ENCODE measurements around the gene HSFX3. TPM values are rescaled to one million over a fixed set of nuclear protein-coding genes. Genes with fewer than 3 reads are reported as not detected.
A peak's percentile ranks its signal among the peaks of the same experiment; 100 is the strongest.
"Not testable (repeated sequence)": the region's sequence is repeated elsewhere in the genome, so short reads cannot be mapped to it uniquely, and the experiment has no call there.

Gene HSFX3
- total RNA-seq, 2 experiments from 2014 or later = not detected

GRCh38 chrX:149504226-149504914 is 45.4 kb downstream of the HSFX3 start:
- DNase-seq (peak in 13 of 14 experiments; percentile 39 to 88 (median 60)), ATAC-seq (ENCODE audit: poor library complexity) (peak; percentile 60)
- peak overlapping the region; percentile 87 to 97 for H3K27ac ChIP-seq (ENCODE audit: low read depth in 1 of 2, low read length in 2 of 2)
- H3K9me3 ChIP-seq (ENCODE audit: control insufficient read depth in 1 of 2, insufficient read depth in 1 of 2, low read length in 2 of 2) = no peaks in the 10 kb centered on the region
- Mint-ChIP-seq H3K36me3 (ENCODE audit: low read depth) (peaks cover 5% of the 10 kb centered on the region), H3K9me3 (no peaks in the 10 kb centered on the region), H3K27me3 (no peaks in the 10 kb centered on the region), H3K4me1 (ENCODE audit: low read depth) (peaks cover 39% of the 10 kb centered on the region), H3K27ac (peak overlapping the region; percentile 95), H3K4me3 (peak overlapping the region; percentile 99)
- ChIA-PET CTCF (interaction anchor here (1.1 to 1.8 kb wide), 2 partner anchors 23 to 36 kb away, joined by 3 to 6 read pairs; no protein-coding TSS in a partner anchor), POLR2A (interaction anchor here (0.6 to 5.6 kb wide), 6 partner anchors 17 to 1601 kb away, joined by 3 to 58 read pairs (median 6); partner anchors contain the start of genes EOLA1, EOLA2 and FMR1)
- H3K4me1 ChIP-seq (ENCODE audit: insufficient read depth, low read length) = peaks cover 45% of the 10 kb centered on the region
- H3K27me3 ChIP-seq (ENCODE audit: control insufficient read depth in 1 of 2, insufficient read depth in 2 of 2, low read length in 2 of 2) = no peaks in the 10 kb centered on the region
- intact Hi-C loops (cut with DNase I, micrococcal nuclease) = loop anchor here (2.0 to 10.0 kb wide), 4 partner anchors 16 to 1590 kb away; partner anchors contain the start of genes FMR1 (in 1 of the 2) and MTMR1 (in 1 of the 2)
- peaks cover 36% of the 10 kb centered on the region for H3K36me3 ChIP-seq (ENCODE audit: insufficient read depth, low read length)
- H3K4me3 ChIP-seq (ENCODE audit: low read length) = peak overlapping the region; percentile 82
- peak; percentile 33 for TF ChIP-seq CTCF (IDR thresholded peaks at IDR 0.05)

- not testable (repeated sequence) for H3K9me3 ChIP-seq (ENCODE audit: control insufficient read depth in 1 of 2, insufficient read depth in 1 of 2, low read length in 2 of 2); H3K9me3 Mint-ChIP-seq; H3K27me3 Mint-ChIP-seq; H3K36me3 Mint-ChIP-seq (ENCODE audit: low read depth); H3K27me3 ChIP-seq (ENCODE audit: control insufficient read depth in 1 of 2, insufficient read depth in 2 of 2, low read length in 2 of 2)
- DNase-seq (peak in 13 of 14 experiments; percentile 40 to 88 (median 60)), ATAC-seq (ENCODE audit: poor library complexity) (peak; percentile 59)
- Histone ChIP-seq H3K4me1 (ENCODE audit: insufficient read depth, low read length) (peaks cover 45% of the 10 kb centered on the region), H3K36me3 (ENCODE audit: insufficient read depth, low read length) (peaks cover 43% of the 10 kb centered on the region), H3K4me3 (ENCODE audit: low read length) (peak overlapping the region; percentile 82), H3K27ac (ENCODE audit: low read depth in 1 of 2, low read length in 2 of 2) (peak overlapping the region; percentile 59 to 97)
- H3K4me1 Mint-ChIP-seq (ENCODE audit: low read depth) = peaks cover 39% of the 10 kb centered on the region
- intact Hi-C loops (cut with DNase I, micrococcal nuclease) = loop anchor here in 1 of 2 experiments (5.0 to 10.0 kb wide), 3 partner anchors 124 to 1589 kb away; partner anchors contain the start of genes FMR1 and MTMR1
- H3K4me3 Mint-ChIP-seq = peak overlapping the region; percentile 99
- ChIA-PET CTCF (interaction anchor here (1.6 kb wide), 1 partner anchor 37 kb away, joined by 3 read pairs; the partner anchor contains the start of gene EOLA1), POLR2A (interaction anchor here (0.6 to 5.6 kb wide), 2 partner anchors 37 to 1600 kb away, joined by 3 to 58 read pairs; partner anchors contain the start of gene EOLA1)
- H3K27ac Mint-ChIP-seq = peak overlapping the region; percentile 95
These were observed 46.3 kb downstream of the HSFX3 start for GRCh38 chrX:149503446-149503845.

- DNase-seq = peak in 3 of 14 experiments; percentile 21 to 43 (median 30)
- not testable (repeated sequence) for H3K4me3 Mint-ChIP-seq; H3K27me3 Mint-ChIP-seq; H3K4me3 ChIP-seq (ENCODE audit: low read length); H3K36me3 Mint-ChIP-seq (ENCODE audit: low read depth); ATAC-seq (ENCODE audit: poor library complexity); H3K9me3 Mint-ChIP-seq; H3K9me3 ChIP-seq (ENCODE audit: control insufficient read depth in 1 of 2, insufficient read depth in 1 of 2, low read length in 2 of 2); H3K27me3 ChIP-seq (ENCODE audit: control insufficient read depth in 1 of 2, insufficient read depth in 2 of 2, low read length in 2 of 2)
- intact Hi-C loops (cut with DNase I, micrococcal nuclease) = loop anchor here in 1 of 2 experiments (5.0 to 10.0 kb wide), 3 partner anchors 124 to 1588 kb away; partner anchors contain the start of genes FMR1 and MTMR1
- H3K4me1 Mint-ChIP-seq (ENCODE audit: low read depth) = peaks cover 39% of the 10 kb centered on the region
- peaks cover 49% of the 10 kb centered on the region for H3K36me3 ChIP-seq (ENCODE audit: insufficient read depth, low read length)
- ChIA-PET POLR2A (interaction anchor here (5.6 kb wide), 1 partner anchor 37 kb away, joined by 58 read pairs; the partner anchor contains the start of gene EOLA1), CTCF (interaction anchor here (1.6 kb wide), 1 partner anchor 38 kb away, joined by 3 read pairs; the partner anchor contains the start of gene EOLA1)
- peaks cover 45% of the 10 kb centered on the region for H3K4me1 ChIP-seq (ENCODE audit: insufficient read depth, low read length)
- peak overlapping the region; percentile 65 for H3K27ac Mint-ChIP-seq
- H3K27ac ChIP-seq (ENCODE audit: low read depth in 1 of 2, low read length in 2 of 2) = peak overlapping the region; percentile 59 to 61
These were observed 46.8 kb downstream of the HSFX3 start for GRCh38 chrX:149502923-149503322.

GRCh38 chrX:149499766-149500165 is 50.0 kb downstream of the HSFX3 start:
- ChIA-PET POLR2A (no interaction called here), CTCF (interaction anchor here (1.1 to 1.5 kb wide), 2 partner anchors 12 to 28 kb away, joined by 3 to 5 read pairs; no protein-coding TSS in a partner anchor)
- Histone ChIP-seq H3K27me3 (ENCODE audit: control insufficient read depth in 1 of 2, insufficient read depth in 2 of 2, low read length in 2 of 2) (no peaks in the 10 kb centered on the region), H3K36me3 (ENCODE audit: insufficient read depth, low read length) (peaks cover 79% of the 10 kb centered on the region), H3K27ac (ENCODE audit: low read depth in 1 of 2, low read length in 2 of 2) (no peak overlapping the region), H3K9me3 (ENCODE audit: control insufficient read depth in 1 of 2, insufficient read depth in 1 of 2, low read length in 2 of 2) (no peaks in the 10 kb centered on the region), H3K4me1 (ENCODE audit: insufficient read depth, low read length) (peaks cover 31% of the 10 kb centered on the region), H3K4me3 (ENCODE audit: low read length) (no peak overlapping the region)
- Mint-ChIP-seq H3K4me3 (no peak overlapping the region), H3K4me1 (ENCODE audit: low read depth) (peaks cover 29% of the 10 kb centered on the region), H3K36me3 (ENCODE audit: low read depth) (peaks cover 5% of the 10 kb centered on the region), H3K9me3 (no peaks in the 10 kb centered on the region), H3K27ac (no peak overlapping the region), H3K27me3 (no peaks in the 10 kb centered on the region)
- ATAC-seq (ENCODE audit: poor library complexity) = no peak
- DNase-seq = peak in 1 of 14 experiments; percentile 11
- intact Hi-C loops (cut with DNase I, micrococcal nuclease) = loop anchor here in 1 of 2 experiments (5.0 to 10.0 kb wide), 3 partner anchors 128 to 1585 kb away; partner anchors contain the start of genes FMR1 and MTMR1
- no peak for TF ChIP-seq CTCF (IDR thresholded peaks at IDR 0.05)
